ENCODE measurements around the gene PARD6G.
A peak's percentile ranks its signal among the peaks of the same experiment; 100 is the strongest.
"Not testable (repeated sequence)": the region's sequence is repeated elsewhere in the genome, so short reads cannot be mapped to it uniquely, and the experiment has no call there.

PARD6G gene, protein sequence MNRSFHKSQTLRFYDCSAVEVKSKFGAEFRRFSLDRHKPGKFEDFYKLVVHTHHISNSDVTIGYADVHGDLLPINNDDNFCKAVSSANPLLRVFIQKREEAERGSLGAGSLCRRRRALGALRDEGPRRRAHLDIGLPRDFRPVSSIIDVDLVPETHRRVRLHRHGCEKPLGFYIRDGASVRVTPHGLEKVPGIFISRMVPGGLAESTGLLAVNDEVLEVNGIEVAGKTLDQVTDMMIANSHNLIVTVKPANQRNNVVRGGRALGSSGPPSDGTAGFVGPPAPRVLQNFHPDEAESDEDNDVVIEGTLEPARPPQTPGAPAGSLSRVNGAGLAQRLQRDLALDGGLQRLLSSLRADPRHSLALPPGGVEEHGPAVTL

DNA sequence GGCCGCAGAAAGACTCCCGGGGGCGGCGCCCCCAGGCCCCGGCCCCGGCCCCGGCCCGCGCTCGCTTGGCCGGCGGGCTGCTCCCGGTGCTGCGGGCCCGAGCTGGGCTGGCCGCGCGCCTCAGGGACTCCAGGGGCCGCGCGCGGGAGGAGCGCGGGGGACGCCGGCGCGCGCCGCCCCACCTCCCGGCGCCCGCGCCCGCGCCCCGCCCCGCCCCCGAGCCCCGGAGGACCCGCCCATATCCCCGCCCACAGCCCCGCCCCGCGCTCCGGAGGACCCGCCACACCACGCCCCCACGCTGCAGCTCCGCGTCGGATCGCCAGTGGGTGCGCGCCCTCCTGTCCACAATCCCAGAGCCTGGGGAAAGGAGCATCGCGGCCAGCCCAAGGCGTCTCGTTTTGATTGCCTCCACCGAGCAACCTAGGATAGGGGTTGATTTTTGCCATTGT, at the start of gene PARD6G:
TSS of gene PARD6G (minus strand) at position 122 of the 449 bp plus-strand sequence. CDS start 166 bp downstream, outside the sequence.
- DNase-seq (ENCODE audit: low read depth in 2 of 2, low spot score in 1 of 2), result peak; percentile 12 to 34

DNA sequence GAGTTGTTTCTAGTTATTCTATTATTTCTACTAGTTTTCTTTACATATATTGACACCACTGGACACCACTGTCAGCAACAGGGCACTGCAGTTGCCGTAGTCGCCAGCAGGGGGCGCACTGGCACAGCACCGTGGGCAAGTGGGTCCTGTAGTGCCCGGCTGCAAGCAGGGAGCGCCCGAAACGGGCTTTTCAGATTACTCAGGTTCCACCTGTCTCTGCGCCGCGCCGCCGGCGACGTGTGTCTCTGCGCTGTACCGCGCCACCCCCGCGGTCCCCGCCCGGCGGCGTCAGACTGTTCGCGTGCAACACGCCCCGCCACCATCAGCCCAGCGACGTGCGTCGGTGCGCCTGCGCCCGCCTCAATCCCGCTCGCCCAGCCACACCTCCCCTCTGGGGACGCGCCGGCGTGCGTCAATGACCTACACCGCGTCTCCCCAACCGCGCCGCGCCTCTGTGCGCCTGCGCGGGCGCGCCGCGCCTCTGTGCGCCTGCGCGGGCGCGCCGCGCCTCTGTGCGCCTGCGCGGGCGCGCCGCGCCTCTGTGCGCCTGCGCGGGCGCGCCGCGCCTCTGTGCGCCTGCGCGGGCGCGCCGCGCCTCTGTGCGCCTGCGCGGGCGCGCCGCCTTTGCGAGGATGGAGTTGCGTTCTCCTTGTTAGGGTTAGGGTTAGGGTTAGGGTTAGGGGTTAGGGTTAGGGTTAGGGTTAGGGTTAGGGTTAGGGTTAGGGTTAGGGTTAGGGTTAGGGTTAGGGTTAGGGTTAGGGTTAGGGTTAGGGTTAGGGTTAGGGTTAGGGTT, 15.1 kb upstream of the PARD6G start:
- DNase-seq (ENCODE audit: low read depth in 2 of 2, low spot score in 1 of 2), result not testable (repeated sequence)

GRCh38 chr18:80259610-80260009, 12.3 kb upstream of the PARD6G start:
- no peak for DNase-seq (ENCODE audit: low read depth in 2 of 2, low spot score in 1 of 2)

GRCh38 chr18:80258640-80259039, 11.3 kb upstream of the PARD6G start:
- DNase-seq (ENCODE audit: low read depth in 2 of 2, low spot score in 1 of 2), result no peak

- DNase-seq (ENCODE audit: low read depth in 2 of 2, low spot score in 1 of 2), result peak in 1 of 2 donors; percentile 29
Observed at GRCh38 chr18:80257579-80258543, 10.5 kb upstream of the PARD6G start.

DNA sequence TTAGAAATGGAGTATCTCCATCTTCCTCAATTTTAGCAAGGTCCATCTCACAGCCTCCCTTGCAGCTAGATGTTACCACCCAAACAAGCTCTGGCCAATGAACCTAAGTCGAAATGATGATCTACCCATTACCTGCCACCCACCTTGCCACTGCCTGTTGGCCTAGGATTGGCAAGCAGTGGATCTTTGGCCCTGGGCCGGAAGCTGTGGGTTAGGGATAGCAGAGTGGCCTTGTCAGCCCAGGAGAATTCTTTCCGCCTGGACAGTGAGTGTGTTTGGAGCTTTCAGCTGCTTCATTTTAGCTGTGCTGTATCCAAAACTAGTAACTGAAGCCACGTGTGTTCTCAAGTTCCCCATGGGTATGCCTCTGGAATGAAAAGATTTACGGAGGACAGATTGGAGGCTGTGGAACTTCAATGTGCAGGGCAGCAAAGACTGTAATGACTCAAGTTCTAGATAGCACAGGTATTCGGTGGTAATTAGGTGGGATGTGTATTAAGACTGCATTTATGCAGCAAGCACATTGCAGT, 7.7 kb upstream of the PARD6G start:
- DNase-seq (ENCODE audit: low read depth in 2 of 2, low spot score in 1 of 2), result no peak

GRCh38 chr18:80253871-80254492, 6.7 kb upstream of the PARD6G start:
- peak in 1 of 2 donors; percentile 7 for DNase-seq (ENCODE audit: low read depth in 2 of 2, low spot score in 1 of 2)

DNA sequence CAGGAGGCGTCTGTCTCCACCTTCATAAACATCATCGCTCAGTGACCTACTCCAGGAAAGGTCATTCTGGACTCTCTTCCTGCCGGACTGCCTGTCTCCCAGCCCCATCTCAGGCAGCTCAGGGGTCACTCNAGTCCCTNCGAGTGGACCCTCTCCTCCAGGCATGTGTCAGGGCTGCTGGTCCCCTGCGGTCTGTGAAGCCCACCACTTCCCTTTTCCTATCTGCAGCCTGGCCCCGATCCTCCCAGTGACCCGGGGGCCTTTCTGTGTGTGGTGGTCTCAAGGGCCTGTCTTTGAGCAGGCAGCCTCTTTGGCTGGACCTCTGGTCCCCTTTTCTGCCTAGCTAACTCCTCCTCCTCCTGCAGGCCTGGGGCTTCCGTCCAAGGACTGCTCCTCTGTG, 5.9 kb upstream of the PARD6G start:
- DNase-seq (ENCODE audit: low read depth in 2 of 2, low spot score in 1 of 2), result no peak

GRCh38 chr18:80252136-80252535, 4.8 kb upstream of the PARD6G start:
- no peak for DNase-seq (ENCODE audit: low read depth in 2 of 2, low spot score in 1 of 2)

GRCh38 chr18:80251700-80252099, 4.4 kb upstream of the PARD6G start:
- DNase-seq (ENCODE audit: low read depth in 2 of 2, low spot score in 1 of 2), result no peak

- DNase-seq (ENCODE audit: low read depth in 2 of 2, low spot score in 1 of 2), result no peak
Observed at GRCh38 chr18:80250740-80251364, 3.5 kb upstream of the PARD6G start.

DNA sequence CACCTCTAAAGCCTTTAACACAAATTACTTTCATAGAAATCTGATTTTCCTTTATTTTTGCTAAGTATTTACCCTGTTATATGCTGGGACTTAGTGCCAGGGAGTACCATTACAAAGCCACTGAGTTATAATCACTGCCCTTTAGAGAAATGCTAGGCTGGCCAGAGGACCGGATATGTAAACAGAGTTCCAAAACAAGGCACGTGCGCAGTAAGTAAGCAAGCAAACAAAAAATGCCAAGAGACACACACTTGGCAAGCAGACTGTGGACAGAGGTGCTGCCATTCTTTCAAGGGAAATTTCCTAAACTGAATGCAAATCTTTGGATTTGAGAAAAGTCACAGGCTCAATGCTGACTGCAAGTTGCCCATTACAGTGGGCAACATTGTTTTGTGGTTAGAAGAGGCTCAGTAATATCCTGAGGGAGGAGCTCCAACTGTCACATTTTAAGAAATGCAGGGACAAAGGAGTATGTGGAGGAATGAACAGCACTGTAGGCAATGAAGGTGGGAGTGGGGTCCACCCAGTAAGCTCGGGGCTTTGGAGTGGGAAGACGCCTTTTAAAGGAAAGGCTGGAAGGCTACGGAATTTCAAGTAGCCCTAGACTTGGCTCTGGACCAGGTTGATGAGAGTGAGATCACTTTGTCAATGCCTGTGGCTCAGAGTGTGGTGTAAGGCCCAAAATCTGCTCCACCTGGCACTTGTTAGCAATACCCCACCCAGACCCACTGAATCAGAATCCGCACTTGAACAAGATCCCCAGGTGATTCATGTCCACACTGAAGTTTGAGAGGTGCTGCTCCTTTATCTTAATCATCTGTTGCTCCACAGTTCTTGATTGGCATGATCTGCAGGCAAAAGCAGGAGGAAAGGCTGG, 2.1 kb upstream of the PARD6G start:
- no peak for DNase-seq (ENCODE audit: low read depth in 2 of 2, low spot score in 1 of 2)

GRCh38 chr18:80246445-80247392, 595 bp downstream of the PARD6G start:
- no peak for DNase-seq (ENCODE audit: low read depth in 2 of 2, low spot score in 1 of 2)

- no peak for DNase-seq (ENCODE audit: low read depth in 2 of 2, low spot score in 1 of 2)
Observed at GRCh38 chr18:80245781-80246444, 1.4 kb downstream of the PARD6G start.

GRCh38 chr18:80244956-80245730, 2.2 kb downstream of the PARD6G start:
- DNase-seq (ENCODE audit: low read depth in 2 of 2, low spot score in 1 of 2), result no peak

DNA sequence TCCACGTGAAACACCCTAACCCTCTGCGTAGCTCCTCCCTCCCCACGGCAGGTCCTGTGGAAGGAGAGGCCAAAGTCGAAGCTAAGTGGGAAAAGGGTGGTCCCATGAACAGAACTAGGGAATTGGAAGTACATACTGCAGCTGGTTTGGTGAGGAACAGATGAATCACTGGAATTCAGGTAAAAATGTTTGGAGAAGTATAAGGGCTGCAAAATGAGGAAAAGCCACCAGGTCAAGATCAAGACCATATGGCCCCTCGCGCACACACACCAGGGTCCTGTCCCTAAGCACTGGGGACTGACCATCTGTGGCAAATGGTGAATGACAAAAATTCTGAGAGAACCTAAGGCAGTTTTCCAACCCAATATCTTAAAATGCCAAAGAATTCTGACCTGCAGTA, 3.1 kb downstream of the PARD6G start:
- DNase-seq (ENCODE audit: low read depth in 2 of 2, low spot score in 1 of 2), result no peak
